Mesenchymal stem cell (in vitro differentiated cells and primary cell): Measurements from ENCODE around the gene KLHL26.

ENCODE experiments used
- DNase-seq: peaks from one replicate; pipeline ENCODE4 v3.0.0-alpha.2; 2013
- H2AFZ ChIP-seq: one replicate; pipeline ENCODE4 v1.6.1; 2013; ENCODE audit warnings: low read depth, mild to moderate bottlenecking, control low read depth, inconsistent platforms, low read length, moderate library complexity
- H2AK5ac ChIP-seq: 2 replicates; pipeline ENCODE4 v1.6.1; 2013; ENCODE audit warnings: low read length, moderate library complexity, mild to moderate bottlenecking, inconsistent platforms; ENCODE audit not compliant: severe bottlenecking
- H2BK120ac ChIP-seq: one replicate; pipeline ENCODE4 v1.6.1; 2013; ENCODE audit warnings: low read depth, mild to moderate bottlenecking, inconsistent platforms, low read length, moderate library complexity
- H2BK12ac ChIP-seq, 2 experiments: one replicate each; pipeline ENCODE4 v1.6.1; 2013; ENCODE audit warnings: inconsistent platforms in 2 of 2, low read length in 2 of 2, mild to moderate bottlenecking in 2 of 2, moderate library complexity in 2 of 2, control low read depth in 1 of 2
- H2BK15ac ChIP-seq: one replicate; pipeline ENCODE4 v1.6.1; 2013; ENCODE audit warnings: mild to moderate bottlenecking, low read depth, inconsistent platforms; ENCODE audit not compliant: poor library complexity, severe bottlenecking
- H2BK5ac ChIP-seq: 2 replicates; pipeline ENCODE4 v1.6.1; 2013; ENCODE audit warnings: low read depth, mild to moderate bottlenecking, low read length, control low read depth, inconsistent platforms; ENCODE audit not compliant: poor library complexity, severe bottlenecking
- H3K14ac ChIP-seq, 2 experiments: one replicate each; pipeline ENCODE4 v1.6.1; 2013; ENCODE audit warnings: inconsistent platforms in 2 of 2, low read length in 2 of 2, control low read depth in 1 of 2, mild to moderate bottlenecking in 1 of 2, moderate library complexity in 1 of 2
- H3K18ac ChIP-seq, 2 experiments: one replicate each; pipeline ENCODE4 v1.6.1; 2013; ENCODE audit warnings: inconsistent platforms in 2 of 2, low read length in 2 of 2, control low read depth in 1 of 2, low read depth in 1 of 2, mild to moderate bottlenecking in 1 of 2
- H3K23ac ChIP-seq, 2 experiments: one replicate each; pipeline ENCODE4 v1.6.1; 2013; ENCODE audit warnings: inconsistent platforms in 2 of 2, low read length in 2 of 2, mild to moderate bottlenecking in 2 of 2, moderate library complexity in 2 of 2, control low read depth in 1 of 2
- H3K27ac ChIP-seq: 2 replicates; pipeline ENCODE4 v1.5.1; 2013; ENCODE audit warnings: mild to moderate bottlenecking, moderate library complexity, low read length, control low read depth, inconsistent platforms; ENCODE audit not compliant: poor library complexity, severe bottlenecking
- H3K27me3 ChIP-seq, 2 experiments: 2 replicates each; pipeline versions ENCODE4 v1.6.1 to v1.7.0; 2013; ENCODE audit warnings: low read length in 2 of 2, mild to moderate bottlenecking in 2 of 2, moderate library complexity in 2 of 2, control low read depth in 1 of 2, inconsistent platforms in 1 of 2; ENCODE audit not compliant: control insufficient read depth in 1 of 2, insufficient read depth in 1 of 2
- H3K36me3 ChIP-seq, 2 experiments: 2 replicates each; pipeline versions ENCODE4 v1.6.1 to v1.7.0; 2013; ENCODE audit warnings: low read length in 2 of 2, control low read depth in 1 of 2, inconsistent platforms in 1 of 2, low read depth in 1 of 2, mild to moderate bottlenecking in 1 of 2; ENCODE audit not compliant: insufficient read depth in 2 of 2, control insufficient read depth in 1 of 2
- H3K4ac ChIP-seq, 2 experiments: one replicate each; pipeline ENCODE4 v1.6.1; 2013; ENCODE audit warnings: inconsistent platforms in 2 of 2, low read length in 2 of 2, mild to moderate bottlenecking in 2 of 2, moderate library complexity in 2 of 2, control low read depth in 1 of 2, low read depth in 1 of 2
- H3K4me1 ChIP-seq: 2 replicates; pipeline ENCODE4 v1.6.1; 2013; ENCODE audit warnings: low read depth, low read length, control low read depth; ENCODE audit not compliant: control insufficient read depth, insufficient read depth
- H3K4me2 ChIP-seq: 2 replicates; pipeline ENCODE4 v1.6.1; 2013; ENCODE audit warnings: low read length, mild to moderate bottlenecking, inconsistent platforms; ENCODE audit not compliant: poor library complexity, severe bottlenecking
- H3K4me3 ChIP-seq, 2 experiments: 2 replicates each; pipeline versions ENCODE4 v1.5.1 to v1.7.0; 2013; ENCODE audit warnings: low read length in 2 of 2, mild to moderate bottlenecking in 2 of 2, control low read depth in 1 of 2, low read depth in 1 of 2; ENCODE audit not compliant: insufficient read depth in 1 of 2
- H3K79me1 ChIP-seq: replicated peaks from 2 replicates; pipeline ENCODE4 v1.6.1; 2013; ENCODE audit warnings: mild to moderate bottlenecking, control low read depth, low read length, inconsistent platforms; ENCODE audit not compliant: poor library complexity, severe bottlenecking
- H3K9ac ChIP-seq: 2 replicates; pipeline ENCODE4 v1.7.0; 2013; ENCODE audit warnings: mild to moderate bottlenecking, low read length, moderate library complexity
- H3K9me3 ChIP-seq: 2 replicates; pipeline ENCODE4 v1.7.0; 2013; ENCODE audit warnings: mild to moderate bottlenecking, low read length; ENCODE audit not compliant: control insufficient read depth
- H4K8ac ChIP-seq: one replicate; pipeline ENCODE4 v1.6.1; 2013; ENCODE audit warnings: inconsistent platforms, mild to moderate bottlenecking, low read length, moderate library complexity
- H4K91ac ChIP-seq: one replicate; pipeline ENCODE4 v1.6.1; 2013; ENCODE audit warnings: mild to moderate bottlenecking, low read length, inconsistent platforms
- WGBS: methylation state at CpG from one replicate; pipeline ENCODE4 v1.1.7; 2013; ENCODE audit warnings: mixed read lengths; 5-methylcytosine and 5-hydroxymethylcytosine counted together

Gene KLHL26

DNA sequence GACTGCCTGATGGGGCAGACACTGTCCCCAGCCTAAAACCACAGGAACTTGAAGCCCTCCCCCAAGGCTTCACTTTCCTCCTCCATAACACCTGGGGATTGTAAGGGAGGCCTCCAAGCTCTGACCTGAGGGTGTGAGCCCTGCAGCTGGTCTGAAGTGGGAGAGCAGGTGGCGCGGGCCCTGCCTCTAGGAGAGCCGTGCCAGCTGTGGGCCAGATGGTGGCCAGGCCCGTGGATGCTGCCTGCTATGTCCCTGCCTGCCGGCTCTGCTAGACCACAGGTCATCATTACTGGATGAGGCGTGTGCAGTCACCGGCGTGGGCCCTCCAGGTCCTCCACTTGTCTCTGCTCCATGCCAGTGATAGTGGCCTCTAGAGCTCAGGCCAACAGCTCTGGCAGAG is 3.5 kb upstream of the KLHL26 start:
- Histone ChIP-seq H3K9me3 (no peaks in the 10 kb centered on the region), H3K9ac (no peak overlapping the region), H3K27me3 (peaks cover 14 to 20% of the 10 kb centered on the region in 2 experiments), H2BK12ac (no peak overlapping the region), H3K18ac (no peak overlapping the region), H3K4me2 (no peak overlapping the region), H2BK5ac (no peak overlapping the region), H3K4me1 (peaks cover 17% of the 10 kb centered on the region), H3K4ac (no peak overlapping the region), H4K8ac (no peak overlapping the region), H3K23ac (no peak overlapping the region), H3K4me3 (no peak overlapping the region), H2BK120ac (no peak overlapping the region), H3K79me1 (peaks cover 8% of the 10 kb centered on the region), H3K27ac (no peak overlapping the region), H2AK5ac (no peak overlapping the region), H3K36me3 (no peaks in the 10 kb centered on the region), H3K14ac (no peak overlapping the region), H2AFZ (no peak overlapping the region), H2BK15ac (no peak overlapping the region), H4K91ac (no peak overlapping the region)
- DNase-seq, result no peak
- WGBS, result 73% methylated on average over 8 of the region's 8 CpGs

DNA sequence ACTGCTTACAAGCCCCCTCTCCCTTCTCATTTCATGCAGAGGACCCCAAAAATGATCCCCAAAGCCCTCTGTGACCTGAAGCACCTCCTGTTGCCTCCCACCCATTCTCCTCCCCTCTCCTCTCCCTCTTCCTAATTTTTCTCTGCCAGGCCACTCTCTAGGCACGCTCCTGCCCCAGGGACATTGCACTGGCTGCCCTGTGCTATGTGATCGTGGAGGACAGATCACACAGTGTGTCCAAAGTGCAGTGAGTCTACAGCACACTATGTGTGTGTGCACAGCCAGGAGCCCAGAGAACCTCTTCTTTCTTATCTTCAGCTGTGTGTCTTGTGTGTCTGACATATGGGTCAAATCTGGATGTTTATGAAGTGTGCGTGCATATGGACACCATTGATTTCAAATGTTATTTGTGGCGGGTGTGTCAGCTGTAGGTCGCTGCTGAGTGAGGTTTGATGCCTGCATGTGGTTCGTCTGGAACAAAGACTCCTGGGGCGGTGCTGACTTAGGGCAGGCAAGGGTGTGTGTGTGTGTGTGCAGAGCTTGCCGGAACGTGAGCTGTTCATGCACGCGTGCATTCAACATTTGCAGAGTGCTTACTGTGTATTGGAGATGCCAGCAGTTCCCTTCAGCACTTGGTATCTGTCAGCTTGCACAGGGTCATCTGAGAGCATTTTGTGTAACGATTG is 2.1 kb upstream of the KLHL26 start:
- Histone ChIP-seq H4K91ac (no peak overlapping the region), H2AFZ (no peak overlapping the region), H4K8ac (no peak overlapping the region), H2BK15ac (no peak overlapping the region), H3K4me1 (peaks cover 17% of the 10 kb centered on the region), H3K18ac (no peak overlapping the region), H2AK5ac (no peak overlapping the region), H3K14ac (peak overlapping the region in 1 of 2 experiments; percentile 18), H3K23ac (no peak overlapping the region), H3K27me3 (peaks cover 4 to 6% of the 10 kb centered on the region in 2 experiments), H3K9ac (no peak overlapping the region), H3K4me2 (no peak overlapping the region), H3K4ac (no peak overlapping the region), H2BK5ac (no peak overlapping the region), H3K27ac (no peak overlapping the region), H3K79me1 (peaks cover 10% of the 10 kb centered on the region), H3K36me3 (no peaks in the 10 kb centered on the region), H2BK12ac (no peak overlapping the region), H3K4me3 (no peak overlapping the region), H3K9me3 (no peaks in the 10 kb centered on the region), H2BK120ac (no peak overlapping the region)
- 88% methylated on average over 11 of the region's 12 CpGs for WGBS
- no peak for DNase-seq

DNA sequence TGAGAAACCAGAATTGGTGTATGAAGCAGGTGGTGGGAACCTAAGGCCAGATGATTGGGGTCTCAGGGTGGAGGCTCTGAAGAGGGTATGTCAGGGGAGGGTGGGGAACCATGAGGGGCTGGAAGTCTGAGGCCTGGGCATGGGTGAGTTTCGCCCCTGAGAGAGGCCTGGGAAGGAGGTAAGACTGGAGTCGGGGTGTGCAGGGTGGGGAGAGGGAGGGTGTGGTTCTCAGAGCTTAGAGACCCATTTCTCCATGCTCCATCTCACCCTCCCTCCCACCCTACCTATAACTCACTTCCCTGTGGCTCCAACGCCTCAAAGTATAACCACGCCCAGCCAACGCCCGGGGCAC is 1.0 kb upstream of the KLHL26 start:
- no peak overlapping the region for H3K14ac ChIP-seq
- no peak overlapping the region for H2BK5ac ChIP-seq
- no peak for DNase-seq
- H3K4me3 ChIP-seq, result no peak overlapping the region
- H3K4me2 ChIP-seq, result no peak overlapping the region
- no peak overlapping the region for H2AK5ac ChIP-seq
- no peak overlapping the region for H4K91ac ChIP-seq
- no peaks in the 10 kb centered on the region for H3K36me3 ChIP-seq
- no peak overlapping the region for H3K4ac ChIP-seq
- no peak overlapping the region for H4K8ac ChIP-seq
- H3K79me1 ChIP-seq, result peaks cover 10% of the 10 kb centered on the region
- no peak overlapping the region for H3K27ac ChIP-seq
- no peak overlapping the region for H2AFZ ChIP-seq
- no peak overlapping the region for H2BK15ac ChIP-seq
- H3K23ac ChIP-seq, result no peak overlapping the region
- H3K4me1 ChIP-seq, result peaks cover 17% of the 10 kb centered on the region
- no peak overlapping the region for H3K18ac ChIP-seq
- H3K9ac ChIP-seq, result no peak overlapping the region
- H2BK12ac ChIP-seq, result no peak overlapping the region
- no peaks in the 10 kb centered on the region for H3K9me3 ChIP-seq
- peaks cover 0 to 5% of the 10 kb centered on the region in 2 experiments for H3K27me3 ChIP-seq
- WGBS, result 6% methylated on average over 4 of the region's 6 CpGs
- H2BK120ac ChIP-seq, result no peak overlapping the region

DNA sequence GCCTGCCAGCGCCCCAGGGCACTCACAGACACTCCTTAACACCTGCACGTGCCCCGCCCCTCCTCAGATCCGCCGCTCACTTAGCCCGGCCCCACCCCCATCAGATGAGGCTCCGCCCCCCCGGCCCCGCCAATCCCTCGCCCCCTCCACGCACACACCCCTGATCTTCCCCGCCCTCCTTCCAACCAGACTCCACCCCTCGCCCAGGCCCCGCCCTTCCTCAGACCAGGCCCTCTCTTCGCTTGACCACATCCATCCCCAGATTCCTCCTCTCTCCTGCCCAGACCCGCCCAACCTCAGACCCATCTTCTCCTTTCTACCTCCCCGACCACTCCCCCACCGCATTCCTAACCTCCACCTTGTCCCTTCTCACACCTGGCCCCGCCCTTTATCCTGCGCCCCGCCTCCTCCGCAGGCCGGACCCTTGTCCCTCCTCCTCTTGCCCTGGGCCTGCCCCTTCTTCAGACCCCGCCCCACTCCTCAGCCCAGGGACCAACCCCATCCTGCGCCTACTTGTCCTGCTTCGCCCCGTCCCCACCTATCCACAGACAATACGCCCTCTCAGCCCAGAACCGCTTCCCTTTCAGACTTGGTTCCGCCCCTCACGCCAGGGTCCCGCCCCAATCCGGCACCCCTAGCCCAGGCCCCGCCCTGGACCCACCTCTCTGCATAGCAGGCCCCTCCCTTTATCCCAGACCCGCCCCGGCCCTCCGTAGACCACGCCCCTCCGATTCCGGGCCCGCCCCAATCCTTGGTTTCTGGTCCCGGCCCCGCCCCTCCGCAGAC is 452 bp upstream of the KLHL26 start:
- WGBS, result 1% methylated on average over 43 of the region's 44 CpGs
- Histone ChIP-seq H2BK15ac (peak overlapping the region; percentile 46), H3K9me3 (no peaks in the 10 kb centered on the region), H2AFZ (no peak overlapping the region), H3K4ac (no peak overlapping the region), H3K79me1 (peaks cover 12% of the 10 kb centered on the region), H3K14ac (no peak overlapping the region), H3K4me2 (peak overlapping the region; percentile 46), H3K4me3 (peak overlapping the region; percentile 73 to 77), H3K36me3 (no peaks in the 10 kb centered on the region), H3K23ac (no peak overlapping the region), H2BK5ac (no peak overlapping the region), H3K4me1 (peaks cover 17% of the 10 kb centered on the region), H4K8ac (peak overlapping the region; percentile 45), H2BK120ac (peak overlapping the region; percentile 27), H4K91ac (peak overlapping the region; percentile 62), H3K27me3 (peaks cover 0 to 5% of the 10 kb centered on the region in 2 experiments), H3K9ac (peak overlapping the region; percentile 41), H3K27ac (no peak overlapping the region), H2AK5ac (no peak overlapping the region), H2BK12ac (peak overlapping the region; percentile 59 to 70), H3K18ac (peak overlapping the region; percentile 70 to 74)
- peak; percentile 98 for DNase-seq
